Body of pancreas (tissue), 4 donors: ENCODE results near the gene IVNS1ABP. TPM values are rescaled to one million over a fixed set of nuclear protein-coding genes. Genes with fewer than 3 reads are reported as not detected.
"Not testable (repeated sequence)": the region's sequence is repeated elsewhere in the genome, so short reads cannot be mapped to it uniquely, and the experiment has no call there.

Source experiments
- ATAC-seq: fragments of 150-250 bp; one replicate; pipeline ENCODE4 v1.9.1; 2016
- DNase-seq, 4 donors: peaks; one replicate each; pipeline ENCODE4 v3.0.0-alpha.2; 2019
- H3K27ac ChIP-seq, 4 donors: fragments of 200-600 bp; sonication (generic); 1 replicate in 3 of 4; 2 replicates in 1 of 4; pipeline versions ENCODE4 v1.5.1 to v1.6.1; 2016 to 2019; ENCODE audit warnings: mild to moderate bottlenecking in 1 of 4, mixed read lengths in 1 of 4, moderate library complexity in 1 of 4
- H3K27me3 ChIP-seq, 2 donors: fragments of 200-600 bp; sonication (generic); one replicate each; pipeline ENCODE4 v1.6.0; 2016; ENCODE audit warnings: mild to moderate bottlenecking in 1 of 2
- H3K36me3 ChIP-seq, 2 donors: fragments of 200-600 bp; sonication (generic); replicated peaks in 1 of 2; 2 replicates each; pipeline ENCODE4 v1.5.1; 2016; ENCODE audit warnings: low read depth in 2 of 2; ENCODE audit not compliant: insufficient read depth in 1 of 2
- H3K4me1 ChIP-seq: fragments of 200-600 bp; sonication (generic); one replicate; pipeline ENCODE4 v1.6.0; 2016
- H3K4me3 ChIP-seq, 2 donors: fragments of 200-600 bp; sonication (generic); 1 replicate in 1 of 2; 2 replicates in 1 of 2; pipeline ENCODE4 v1.5.1; 2016 to 2019
- H3K9me3 ChIP-seq, 3 donors: fragments of 200-600 bp; sonication (generic); 1 replicate in 2 of 3; 2 replicates in 1 of 3; pipeline ENCODE4 v1.5.1; 2016
- CTCF ChIP-seq, 7 experiments: fragments of 450-650 bp in 4 of 7; fragments of 200-600 bp in 3 of 7; sonication (generic) in 3 of 7; IDR thresholded peaks; one replicate each; pipeline ENCODE4 v1.5.1; 2016 to 2019; ENCODE audit warnings: antibody characterized with exemption in 7 of 7
- POLR2A ChIP-seq, 3 donors: fragments of 450-650 bp; IDR thresholded peaks; one replicate each; pipeline ENCODE4 v1.6.1; 2016; ENCODE audit warnings: antibody characterized with exemption in 3 of 3, mild to moderate bottlenecking in 2 of 3
- WGBS, 2 donors: methylation state at CpG; one replicate each; pipeline ENCODE4 v1.1.5; 2017; 5-methylcytosine and 5-hydroxymethylcytosine counted together
- intact Hi-C: fragments of 100-400 bp; cut with DNase I; formaldehyde crosslinking; loops from one replicate; pipeline ENCODE4 v1.15.1; 2023
- total RNA-seq, 2 donors: library from RNA; depleted of rRNA; stranded (reverse); fragments of >200 nt; gene quantifications; one replicate each; pipeline ENCODE4 v1.1.0, GENCODE V29; 2016

Gene IVNS1ABP
- 10 to 100 TPM; 33.6 to 43.8 TPM for total RNA-seq

GRCh38 chr1:185317034-185317885, at the start of gene IVNS1ABP:
TSS of gene IVNS1ABP (minus strand) at chr1:185317243. CDS start at chr1:185309493, 7,750 bp downstream.
- Histone ChIP-seq H3K4me3 (peak within 1 kb of the TSS; percentile 92 to 96), H3K27ac (peak within 1 kb of the TSS; percentile 92 to 99 (median 96)), H3K9me3 (no peaks in the 10 kb centered on the region), H3K4me1 (peaks cover 38% of the 10 kb centered on the region), H3K27me3 (no peaks in the 10 kb centered on the region), H3K36me3 (no peaks in the 10 kb centered on the region)
- peak in 4 of 7 experiments; percentile 7 to 46 (median 32) for TF ChIP-seq CTCF (IDR thresholded peaks at IDR 0.05)
- peak; percentile 96 to 99 (median 98) for TF ChIP-seq POLR2A (IDR thresholded peaks at IDR 0.05)
- DNase-seq (peak; percentile 94 to 96 (median 94)), ATAC-seq (peak; percentile 89)
- 1% methylated on average over 39 to 66 of the region's 80 CpGs for WGBS, 2 donors
- intact Hi-C loops = no loop called here

GRCh38 chr1:185365951-185366350, 48.9 kb upstream of the IVNS1ABP start:
- no peak overlapping the region for H3K27ac ChIP-seq
- H3K4me3 ChIP-seq = no peak overlapping the region
- H3K27me3 ChIP-seq = no peaks in the 10 kb centered on the region
- intact Hi-C loops = no loop called here
- no peaks in the 10 kb centered on the region for H3K4me1 ChIP-seq
- no peak for ATAC-seq
- no peaks in the 10 kb centered on the region for H3K9me3 ChIP-seq
- 69 to 76% methylated on average over 3 of the region's 3 CpGs for WGBS, 2 donors
- DNase-seq = no peak
- TF ChIP-seq POLR2A (IDR thresholded peaks at IDR 0.05) (no peak), CTCF (IDR thresholded peaks at IDR 0.05) (no peak)
- no peaks in the 10 kb centered on the region for H3K36me3 ChIP-seq

GRCh38 chr1:185364528-185364927, 47.5 kb upstream of the IVNS1ABP start:
- intact Hi-C loops, ATAC-seq, DNase-seq, H3K27me3 ChIP-seq, H3K9me3 ChIP-seq, H3K36me3 ChIP-seq, H3K27ac ChIP-seq, H3K4me1 ChIP-seq, H3K4me3 ChIP-seq: not testable (repeated sequence)
- WGBS, 2 donors = 84 to 89% methylated on average over 3 of the region's 3 CpGs

GRCh38 chr1:185363205-185363604, 46.2 kb upstream of the IVNS1ABP start:
- Histone ChIP-seq H3K27me3 (no peaks in the 10 kb centered on the region), H3K4me1 (no peaks in the 10 kb centered on the region), H3K4me3 (no peak overlapping the region), H3K36me3 (no peaks in the 10 kb centered on the region), H3K9me3 (no peaks in the 10 kb centered on the region), H3K27ac (no peak overlapping the region)
- ATAC-seq = no peak
- intact Hi-C loops = no loop called here
- TF ChIP-seq POLR2A (IDR thresholded peaks at IDR 0.05) = no peak
- no peak for TF ChIP-seq CTCF (IDR thresholded peaks at IDR 0.05)
- no peak for DNase-seq

GRCh38 chr1:185360714-185361113, 43.7 kb upstream of the IVNS1ABP start:
- Histone ChIP-seq H3K9me3 (no peaks in the 10 kb centered on the region), H3K27ac (no peak overlapping the region), H3K4me3 (no peak overlapping the region), H3K27me3 (no peaks in the 10 kb centered on the region), H3K36me3 (no peaks in the 10 kb centered on the region), H3K4me1 (no peaks in the 10 kb centered on the region)
- intact Hi-C loops = no loop called here
- ATAC-seq (no peak), DNase-seq (no peak)
- 89 to 97% methylated on average over 1 of the region's 1 CpG for WGBS, 2 donors
- TF ChIP-seq POLR2A (IDR thresholded peaks at IDR 0.05) (no peak), CTCF (IDR thresholded peaks at IDR 0.05) (no peak)
